Activated CD8-positive, alpha-beta memory T cell treated with anti-CD3 and anti-CD28 coated beads for 24 hours (primary cell): ENCODE data around the gene CFAP410.
"Not testable (repeated sequence)": the region's sequence is repeated elsewhere in the genome, so short reads cannot be mapped to it uniquely, and the experiment has no call there.

Source experiments
- DNase-seq: peaks from one replicate; pipeline ENCODE4 v3.0.0-alpha.2; 2020

Gene CFAP410

GRCh38 chr21:44368711-44369446, 29.7 kb upstream of the CFAP410 start:
- DNase-seq = no peak

DNA sequence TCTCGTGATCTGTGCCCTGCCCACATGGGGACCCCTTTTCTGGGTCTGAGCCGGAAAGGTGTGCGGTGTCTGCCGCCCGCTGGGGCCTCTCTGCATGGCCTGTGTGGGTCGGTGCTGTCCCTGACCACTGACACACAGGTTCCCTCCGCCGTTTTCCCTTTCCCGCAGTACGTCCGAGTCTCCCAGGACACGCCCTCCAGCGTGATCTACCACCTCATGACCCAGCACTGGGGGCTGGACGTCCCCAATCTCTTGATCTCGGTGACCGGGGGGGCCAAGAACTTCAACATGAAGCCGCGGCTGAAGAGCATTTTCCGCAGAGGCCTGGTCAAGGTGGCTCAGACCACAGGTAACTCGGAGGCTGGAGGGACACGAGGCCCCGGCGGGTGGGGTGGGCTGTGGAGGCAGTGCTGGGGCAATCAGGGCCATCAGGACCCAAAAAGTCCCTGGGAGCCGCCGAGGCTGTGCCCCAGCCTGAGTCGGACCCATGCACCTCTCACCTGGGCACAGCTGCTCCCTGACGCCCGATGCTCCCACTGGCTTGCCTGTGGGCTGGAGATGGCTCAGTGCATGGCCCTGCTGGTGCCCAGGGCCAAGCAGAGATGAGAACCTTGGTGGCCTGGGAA, 27.5 kb upstream of the CFAP410 start:
- DNase-seq = no peak

GRCh38 chr21:44365967-44366585, 26.9 kb upstream of the CFAP410 start:
- DNase-seq = no peak

- no peak for DNase-seq
Observed at GRCh38 chr21:44365251-44365966, 26.2 kb upstream of the CFAP410 start.

- no peak for DNase-seq
Observed at GRCh38 chr21:44364151-44365053, 25.2 kb upstream of the CFAP410 start.

DNA sequence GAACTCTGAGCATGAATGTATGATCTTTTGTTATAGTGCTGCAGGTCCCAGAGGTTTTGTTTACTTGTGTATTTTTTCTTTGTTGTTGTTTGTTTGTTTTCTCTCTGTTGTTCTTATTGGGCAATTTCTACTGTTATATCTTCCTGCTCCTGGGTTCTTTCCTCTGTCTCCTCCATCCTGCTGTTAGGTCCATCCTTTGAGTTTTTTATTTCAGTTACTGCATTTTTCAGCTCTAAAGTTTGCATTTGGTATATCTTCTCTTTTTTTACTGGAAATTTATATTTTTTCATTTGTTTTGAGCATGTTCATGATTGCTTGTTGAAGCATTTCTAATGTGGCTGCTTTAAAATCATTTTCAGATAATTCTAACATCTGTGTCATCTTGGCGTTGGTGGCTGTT, 24.1 kb upstream of the CFAP410 start:
- DNase-seq = no peak

DNA sequence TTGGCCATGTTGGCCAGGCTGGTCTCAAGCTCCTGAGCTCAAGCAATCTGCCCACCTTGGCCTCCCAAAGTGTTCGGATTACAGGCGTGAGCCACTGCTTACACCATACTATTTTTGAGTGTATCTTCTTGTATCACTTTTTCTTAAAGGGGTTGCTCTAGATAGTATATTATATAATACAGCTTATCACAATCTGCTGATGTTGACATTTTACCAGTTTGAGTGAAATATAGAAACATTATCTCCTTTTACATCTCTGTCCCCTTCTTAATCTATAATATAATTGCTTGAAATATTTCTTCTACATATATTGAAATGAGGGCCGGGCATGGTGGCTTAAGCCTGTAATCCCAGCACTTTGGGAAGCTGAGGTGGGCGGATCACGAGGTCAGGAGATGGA, 22.7 kb upstream of the CFAP410 start:
- not testable (repeated sequence) for DNase-seq

- no peak for DNase-seq
Observed at GRCh38 chr21:44360159-44360558, 21.0 kb upstream of the CFAP410 start.

GRCh38 chr21:44359396-44359795, 20.2 kb upstream of the CFAP410 start:
- no peak for DNase-seq

DNA sequence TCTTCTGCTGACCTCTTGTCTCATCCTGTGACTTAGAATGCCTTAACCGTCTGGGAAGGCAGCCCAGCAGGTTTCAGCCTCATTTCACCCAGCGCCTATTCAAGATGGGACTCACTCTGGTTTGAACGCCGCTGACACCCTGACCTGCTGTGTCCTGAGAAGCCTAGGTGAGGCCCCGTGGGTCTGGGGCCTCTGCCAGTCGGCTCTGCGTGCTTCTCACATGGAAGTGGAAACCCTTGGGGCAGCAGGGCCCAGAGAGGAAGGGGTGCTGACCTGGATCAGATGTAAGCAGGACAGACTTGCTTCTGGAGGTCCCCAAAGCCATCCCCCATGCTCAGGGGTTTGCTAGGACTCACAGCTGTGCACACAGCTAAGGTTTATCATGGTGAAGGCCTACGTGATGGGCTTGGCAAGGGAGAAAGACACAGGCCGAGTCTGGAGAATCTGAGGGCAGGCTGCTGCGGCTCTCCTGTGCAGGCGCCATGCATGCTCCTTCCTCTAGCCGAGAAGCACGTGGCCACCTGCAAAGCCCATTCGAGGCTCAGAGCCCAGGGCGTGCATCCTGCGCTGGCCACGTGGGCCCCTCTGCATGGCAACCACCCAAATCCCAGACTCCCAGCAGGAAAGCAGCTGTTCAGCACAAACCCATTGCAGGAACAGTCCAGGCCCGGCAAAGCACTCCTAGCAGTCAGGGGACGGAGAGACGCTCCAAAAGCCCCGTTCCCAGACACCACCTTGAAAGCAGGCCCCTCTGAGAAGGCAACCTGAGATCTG, 18.1 kb upstream of the CFAP410 start:
- DNase-seq = no peak

- no peak for DNase-seq
Observed at GRCh38 chr21:44356636-44357035, 17.4 kb upstream of the CFAP410 start.

DNA sequence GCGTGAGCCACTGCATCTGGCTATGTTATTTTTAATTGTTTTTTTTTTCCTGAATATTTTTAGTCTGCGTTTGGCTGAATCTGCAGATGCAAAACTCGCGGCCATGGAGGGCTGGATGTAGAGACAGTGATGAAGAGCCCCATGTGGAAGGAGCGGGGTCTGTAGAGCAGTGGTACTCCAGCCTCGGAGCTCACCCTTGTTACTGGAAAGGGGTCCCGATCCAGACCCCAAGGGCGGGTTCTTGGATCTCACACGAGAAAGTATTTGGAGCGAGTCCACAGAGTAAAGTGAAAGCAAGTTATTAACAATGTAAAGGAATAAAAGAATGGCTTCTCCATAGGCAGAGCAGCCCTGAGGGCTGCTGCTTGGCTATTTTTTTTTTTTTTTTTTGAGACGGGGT, 17.0 kb upstream of the CFAP410 start:
- DNase-seq = no peak

DNA sequence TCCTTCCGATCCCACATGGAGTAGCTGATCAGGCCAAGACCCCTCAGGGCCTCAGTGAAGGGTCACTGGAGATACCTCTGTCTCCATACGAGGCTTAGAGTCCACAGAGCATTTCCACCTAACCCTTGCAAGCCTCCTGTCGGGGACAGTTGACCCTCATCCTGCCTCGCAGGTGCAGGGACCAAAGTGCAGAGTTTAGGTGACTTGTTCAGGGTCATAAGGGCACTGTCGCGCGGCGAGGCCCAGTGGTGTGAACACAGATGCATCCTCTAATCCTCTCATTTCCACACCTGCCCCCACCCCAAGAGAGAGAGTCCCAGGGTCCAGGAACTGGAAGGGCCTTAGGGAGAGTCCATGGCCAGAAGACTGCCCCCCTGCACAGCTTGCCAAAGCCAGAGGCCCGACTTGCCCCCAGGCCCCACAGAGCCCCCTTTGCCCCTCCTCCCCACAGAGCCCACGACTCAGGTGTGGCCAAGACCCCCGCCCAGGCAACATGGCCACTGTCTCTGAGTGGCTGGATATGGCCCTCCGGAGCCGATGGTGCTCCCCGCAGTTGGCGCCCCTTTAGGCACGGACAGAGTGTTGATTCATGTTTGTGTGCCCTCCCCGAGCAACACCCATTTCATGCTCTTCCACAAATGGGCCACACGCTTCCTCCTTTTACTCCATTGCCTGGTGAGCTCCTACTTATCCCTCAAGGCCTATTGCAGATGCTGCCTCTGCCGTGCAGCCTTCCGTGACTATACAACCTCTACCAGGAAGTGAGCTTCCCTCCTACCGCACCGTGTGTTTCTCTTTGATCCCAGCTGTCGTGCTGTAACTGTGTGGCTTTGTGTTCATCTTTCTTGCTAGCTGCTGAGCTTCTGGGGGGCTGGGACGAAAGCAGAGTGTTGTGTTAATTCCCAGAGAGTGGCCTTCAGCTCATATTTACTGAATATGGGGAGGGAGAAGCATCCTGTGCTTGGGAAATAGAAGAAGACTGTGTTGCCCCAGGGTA, 15.9 kb upstream of the CFAP410 start:
- DNase-seq = no peak

GRCh38 chr21:44354001-44354405, 14.8 kb upstream of the CFAP410 start:
- no peak for DNase-seq

DNA sequence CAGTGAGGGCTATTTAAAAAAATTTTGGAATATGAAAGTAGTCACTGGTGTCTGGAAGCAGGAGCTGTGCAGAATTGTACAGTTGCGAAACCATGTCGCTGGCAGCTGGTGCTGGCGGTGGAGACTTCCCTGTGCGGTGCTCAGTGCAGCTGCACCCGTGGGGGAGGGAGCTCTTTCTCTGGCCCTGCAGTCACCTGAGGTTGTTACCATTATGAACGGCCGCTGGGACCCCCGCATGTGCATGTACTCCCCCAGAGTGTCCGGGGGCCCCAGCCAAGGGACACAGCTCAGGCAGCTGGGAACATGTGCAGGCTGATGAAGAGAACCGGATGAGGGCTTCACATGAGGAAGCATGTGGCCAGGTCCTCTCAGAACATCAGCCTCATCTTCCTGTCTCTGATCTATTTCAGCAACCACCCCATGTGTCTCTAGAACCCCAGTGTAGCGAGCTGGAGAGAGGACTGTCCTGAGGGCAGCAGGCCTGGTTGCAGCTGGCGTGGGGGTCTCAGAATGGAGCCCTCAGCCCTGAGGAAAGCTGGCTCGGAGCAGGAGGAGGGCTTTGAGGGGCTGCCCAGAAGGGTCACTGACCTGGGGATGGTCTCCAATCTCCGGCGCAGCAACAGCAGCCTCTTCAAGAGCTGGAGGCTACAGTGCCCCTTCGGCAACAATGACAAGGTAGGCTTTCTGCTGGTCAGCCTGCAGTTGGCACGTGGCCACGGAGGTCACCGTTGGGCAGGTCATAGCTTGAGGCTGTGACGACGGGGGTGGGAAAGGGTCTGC, 14.2 kb upstream of the CFAP410 start, which contains the start of gene TRPM2:
TSS of gene TRPM2 (plus strand) at position 431 of the 780 bp plus-strand sequence. CDS start at position 511, 80 bp downstream.
- peak; percentile 84 for DNase-seq

- no peak for DNase-seq
Observed at GRCh38 chr21:44352253-44352860, 13.2 kb upstream of the CFAP410 start.

GRCh38 chr21:44351535-44352252, 12.5 kb upstream of the CFAP410 start:
- DNase-seq = no peak

DNA sequence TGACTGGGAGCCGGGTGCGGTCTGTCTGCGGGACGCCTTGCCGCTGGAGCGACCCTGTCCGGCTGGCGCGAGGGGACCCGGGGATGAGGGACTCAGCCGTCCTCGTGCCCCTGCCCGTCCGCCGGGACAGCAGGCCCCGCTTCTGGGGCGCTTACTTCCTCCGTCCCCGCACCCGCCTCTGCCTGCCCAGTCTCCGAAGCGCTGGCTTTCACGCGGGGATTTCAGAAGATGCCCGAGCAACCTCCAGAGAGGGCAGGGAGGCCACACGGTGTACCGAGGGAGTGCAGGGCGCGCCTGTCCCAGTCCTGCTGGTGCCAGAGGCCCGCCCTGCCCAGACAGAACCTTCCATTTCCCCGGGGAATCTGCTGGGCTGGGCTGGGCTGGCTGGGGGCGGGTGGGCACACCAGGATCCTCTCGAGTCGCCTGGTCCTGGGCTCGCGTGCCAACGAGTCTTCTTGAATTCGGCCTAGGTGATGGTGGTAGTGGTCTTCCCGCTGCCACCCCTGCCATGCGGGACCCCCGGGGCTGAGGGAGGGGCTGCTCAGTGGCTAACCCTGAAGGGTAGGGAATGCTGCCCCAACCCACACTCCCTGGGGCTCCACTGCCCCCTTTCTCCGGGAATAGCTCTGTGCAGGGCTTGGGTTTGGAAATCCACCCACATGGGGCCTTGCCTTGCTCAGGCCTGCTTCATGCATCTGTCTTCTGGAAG, 11.7 kb upstream of the CFAP410 start:
- no peak for DNase-seq
